Skeletal muscle satellite cell (primary cell): ENCODE measurements around the gene KRTDAP.
"Not testable (repeated sequence)": the region's sequence is repeated elsewhere in the genome, so short reads cannot be mapped to it uniquely, and the experiment has no call there.

Experiments used
- H3K27me3 ChIP-seq: 2 replicates; pipeline ENCODE4 v1.7.0; 2013; ENCODE audit warnings: low read length; ENCODE audit not compliant: control insufficient read depth, insufficient read depth
- H3K36me3 ChIP-seq: 2 replicates; pipeline ENCODE4 v1.7.0; 2013; ENCODE audit warnings: mild to moderate bottlenecking, control low read depth, low read length; ENCODE audit not compliant: insufficient read depth
- H3K4me1 ChIP-seq: 2 replicates; pipeline ENCODE4 v1.7.0; 2013; ENCODE audit warnings: low read length; ENCODE audit not compliant: control insufficient read depth, insufficient read depth
- H3K4me2 ChIP-seq: 2 replicates; pipeline ENCODE4 v1.7.0; 2013; ENCODE audit warnings: mild to moderate bottlenecking, low read length
- H3K4me3 ChIP-seq: 2 replicates; pipeline ENCODE4 v1.7.0; 2013; ENCODE audit warnings: low read length
- H3K9ac ChIP-seq: 2 replicates; pipeline ENCODE4 v1.7.0; 2013; ENCODE audit warnings: mild to moderate bottlenecking, low read depth, low read length, moderate library complexity
- H3K9me3 ChIP-seq: replicated peaks from 2 replicates; pipeline ENCODE4 v1.7.0; 2013; ENCODE audit warnings: mild to moderate bottlenecking, control low read depth, low read length

KRTDAP gene

GRCh38 chr19:35478794-35479677 is 11.2 kb downstream of the KRTDAP start:
- H3K9me3 ChIP-seq: no peaks in the 10 kb centered on the region
- H3K4me1 ChIP-seq: no peaks in the 10 kb centered on the region
- H3K9ac ChIP-seq: no peak overlapping the region
- no peak overlapping the region for H3K4me2 ChIP-seq
- H3K36me3 ChIP-seq: no peaks in the 10 kb centered on the region
- peaks cover 5% of the 10 kb centered on the region for H3K27me3 ChIP-seq
- H3K4me3 ChIP-seq: no peak overlapping the region

DNA sequence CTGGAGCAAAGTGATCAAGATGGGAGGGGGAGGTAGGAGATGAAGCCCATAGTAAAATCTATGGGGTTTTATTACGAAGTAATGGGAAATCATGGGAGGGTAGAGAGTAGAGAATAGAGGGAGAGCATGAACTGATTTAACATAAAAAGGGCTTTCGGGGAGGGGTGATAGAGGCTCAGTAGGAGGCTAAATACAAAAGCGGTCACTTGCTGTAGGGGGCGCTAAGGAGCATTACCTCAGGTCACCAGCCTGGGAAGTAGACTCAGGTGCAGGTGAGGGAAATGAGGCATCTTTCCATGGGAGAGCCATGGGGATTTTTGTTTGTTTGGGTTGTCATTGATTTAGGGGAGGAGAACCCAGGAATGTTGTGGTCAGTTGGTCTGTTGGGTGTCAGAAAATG is 14.1 kb downstream of the KRTDAP start:
- no peaks in the 10 kb centered on the region for H3K4me1 ChIP-seq
- no peaks in the 10 kb centered on the region for H3K36me3 ChIP-seq
- H3K27me3 ChIP-seq: peaks cover 5% of the 10 kb centered on the region

DNA sequence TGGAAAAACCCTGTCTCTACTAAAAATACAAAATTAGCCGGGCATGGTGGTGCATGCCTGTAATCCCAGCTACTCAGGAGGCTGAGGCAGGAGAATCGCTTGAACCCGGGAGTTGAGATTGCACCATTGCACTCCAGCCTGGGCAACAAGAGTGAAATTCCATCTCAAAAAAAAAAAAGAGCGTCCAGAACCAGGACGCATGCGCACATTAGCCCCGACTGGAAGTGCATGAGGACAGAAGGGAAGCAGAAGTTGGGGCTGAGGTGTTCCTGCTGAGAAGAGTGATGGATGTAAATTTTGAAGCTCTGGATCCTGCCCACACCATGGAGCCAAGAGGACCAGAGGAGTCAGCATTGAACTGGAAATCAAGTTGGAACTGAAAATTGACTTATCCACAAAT is 15.7 kb downstream of the KRTDAP start:
- H3K27me3 ChIP-seq, H3K4me1 ChIP-seq, H3K36me3 ChIP-seq, H3K9me3 ChIP-seq, H3K4me2 ChIP-seq, H3K4me3 ChIP-seq, H3K9ac ChIP-seq: not testable (repeated sequence)

More for the DNA sequence above, 14.1 kb downstream of the KRTDAP start:
- H3K4me3 ChIP-seq: no peak overlapping the region
- no peak overlapping the region for H3K4me2 ChIP-seq
- H3K9me3 ChIP-seq: no peaks in the 10 kb centered on the region
- H3K9ac ChIP-seq: no peak overlapping the region

DNA sequence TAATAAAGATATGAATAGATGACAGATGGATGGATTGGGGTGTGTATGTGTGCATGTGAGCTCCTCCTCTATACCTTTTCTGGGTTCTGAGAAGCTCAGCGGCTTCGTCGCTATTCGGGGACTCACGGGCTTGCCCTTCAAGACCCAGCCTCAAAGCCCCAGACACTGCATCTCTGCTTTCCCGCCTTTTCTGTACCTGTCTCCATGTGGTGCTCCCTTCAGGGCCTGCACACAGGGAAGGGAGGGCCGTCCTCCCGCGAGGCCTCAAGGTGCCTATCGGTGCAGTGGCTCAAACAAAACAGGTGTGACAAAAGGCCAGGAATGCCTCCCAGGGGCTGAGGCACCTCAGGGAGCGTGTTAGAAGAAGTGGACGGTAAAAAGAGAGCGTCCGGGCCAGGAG is 16.2 kb downstream of the KRTDAP start:
- Histone ChIP-seq H3K27me3 (no peaks in the 10 kb centered on the region), H3K9ac (no peak overlapping the region), H3K9me3 (no peaks in the 10 kb centered on the region), H3K4me2 (no peak overlapping the region), H3K4me1 (no peaks in the 10 kb centered on the region), H3K36me3 (no peaks in the 10 kb centered on the region), H3K4me3 (no peak overlapping the region)

DNA sequence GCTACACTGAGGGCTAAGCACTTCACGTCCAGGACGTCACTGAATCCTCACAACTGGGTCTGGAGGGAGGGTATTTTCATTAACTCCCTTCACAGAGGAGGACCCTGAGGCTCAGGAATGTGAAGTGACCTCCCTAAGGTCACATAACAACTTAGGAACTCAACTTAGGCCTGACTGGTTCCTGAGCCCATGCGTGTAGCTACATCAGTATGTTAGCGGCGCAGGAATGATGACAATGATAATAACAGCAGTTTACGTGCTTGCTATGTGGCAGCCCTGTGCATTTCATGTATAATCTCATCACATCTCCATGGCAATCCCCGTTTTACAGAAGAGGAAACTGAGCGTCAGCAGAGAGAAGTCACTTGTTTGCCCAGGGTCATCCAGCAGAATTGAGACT is 18.3 kb downstream of the KRTDAP start:
- H3K4me1 ChIP-seq: no peaks in the 10 kb centered on the region
- no peaks in the 10 kb centered on the region for H3K9me3 ChIP-seq
- H3K27me3 ChIP-seq: peaks cover 4% of the 10 kb centered on the region
- no peak overlapping the region for H3K4me2 ChIP-seq
- no peak overlapping the region for H3K4me3 ChIP-seq
- H3K9ac ChIP-seq: no peak overlapping the region
- H3K36me3 ChIP-seq: no peaks in the 10 kb centered on the region

DNA sequence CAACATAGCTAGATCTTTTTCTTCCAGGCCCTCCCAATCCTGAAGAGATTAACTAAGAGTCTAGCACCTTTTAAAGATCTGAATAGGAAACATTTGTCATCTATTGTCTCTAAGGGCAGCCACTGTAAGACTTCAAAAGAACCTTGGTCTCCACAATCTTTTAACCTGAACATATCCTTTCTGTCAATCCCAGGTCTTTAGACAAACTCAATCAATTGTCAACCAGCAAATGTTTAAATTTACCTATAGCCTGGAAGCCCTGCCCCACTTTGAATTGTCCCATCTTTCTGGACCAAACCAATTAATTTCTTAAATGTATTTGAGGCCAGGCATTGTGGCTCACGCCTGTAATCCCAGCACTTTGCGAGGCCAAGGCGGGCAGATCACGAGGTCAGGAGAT is 19.2 kb downstream of the KRTDAP start:
- H3K4me3 ChIP-seq, H3K9ac ChIP-seq, H3K27me3 ChIP-seq, H3K4me2 ChIP-seq, H3K9me3 ChIP-seq, H3K4me1 ChIP-seq, H3K36me3 ChIP-seq: not testable (repeated sequence)

GRCh38 chr19:35470128-35470527 is 20.1 kb downstream of the KRTDAP start:
- Histone ChIP-seq H3K4me2 (no peak overlapping the region), H3K4me1 (no peaks in the 10 kb centered on the region), H3K9me3 (no peaks in the 10 kb centered on the region), H3K9ac (no peak overlapping the region), H3K36me3 (no peaks in the 10 kb centered on the region), H3K4me3 (no peak overlapping the region), H3K27me3 (peaks cover 8% of the 10 kb centered on the region)

- Histone ChIP-seq H3K9me3 (no peaks in the 10 kb centered on the region), H3K4me1 (no peaks in the 10 kb centered on the region), H3K9ac (no peak overlapping the region), H3K4me3 (no peak overlapping the region), H3K27me3 (peaks cover 11% of the 10 kb centered on the region), H3K4me2 (no peak overlapping the region), H3K36me3 (no peaks in the 10 kb centered on the region)
Observed at GRCh38 chr19:35468637-35469036, 21.6 kb downstream of the KRTDAP start.

DNA sequence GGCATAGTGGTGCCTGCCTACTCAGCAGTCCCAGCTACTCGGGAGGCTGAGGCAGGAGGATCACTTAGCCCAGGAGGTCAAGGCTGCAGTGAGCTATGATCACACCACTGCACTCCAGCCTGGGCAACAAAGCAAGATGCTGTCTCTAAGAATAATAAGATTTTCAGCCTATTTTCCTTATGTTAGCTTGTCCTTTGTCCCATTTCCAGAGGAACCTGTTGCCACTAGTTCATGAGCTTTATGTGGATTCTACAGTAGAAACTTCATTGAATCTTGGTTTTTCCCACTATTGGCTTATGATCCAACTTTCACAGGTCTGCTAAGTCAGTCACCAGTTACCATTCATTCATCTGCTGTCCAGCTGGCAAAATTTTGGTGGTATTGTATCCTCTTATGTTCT is 24.0 kb downstream of the KRTDAP start:
- H3K4me2 ChIP-seq: no peak overlapping the region
- H3K9me3 ChIP-seq: no peaks in the 10 kb centered on the region
- H3K27me3 ChIP-seq: peaks cover 11% of the 10 kb centered on the region
- no peak overlapping the region for H3K9ac ChIP-seq
- H3K4me3 ChIP-seq: no peak overlapping the region
- no peaks in the 10 kb centered on the region for H3K36me3 ChIP-seq
- no peaks in the 10 kb centered on the region for H3K4me1 ChIP-seq

GRCh38 chr19:35462956-35463355 is 27.3 kb downstream of the KRTDAP start:
- peaks cover 15% of the 10 kb centered on the region for H3K27me3 ChIP-seq
- H3K36me3 ChIP-seq, H3K4me3 ChIP-seq, H3K4me1 ChIP-seq, H3K9me3 ChIP-seq, H3K9ac ChIP-seq, H3K4me2 ChIP-seq: not testable (repeated sequence)

DNA sequence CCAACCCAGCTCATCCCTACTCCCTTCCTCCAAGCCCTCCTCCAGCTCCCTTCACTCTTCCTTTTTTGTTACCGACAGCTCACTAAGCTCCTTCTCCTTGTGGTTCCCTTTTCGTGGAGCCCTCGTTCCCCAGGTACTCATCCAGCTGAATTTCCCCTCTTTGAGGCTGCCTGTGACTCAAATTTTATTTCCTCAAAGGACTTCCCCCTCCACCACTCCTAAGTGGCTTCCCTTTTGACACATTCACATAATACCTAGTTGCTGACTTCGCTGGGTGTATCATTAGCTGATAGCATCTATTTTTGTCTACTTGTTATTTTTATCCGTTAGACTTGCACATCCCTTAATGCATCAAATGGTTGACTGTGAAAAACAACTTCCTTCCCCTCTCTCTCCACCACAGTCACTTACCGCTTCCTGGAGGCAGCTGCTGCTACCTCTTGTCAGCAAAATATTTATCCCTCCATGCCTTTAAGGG is 27.7 kb downstream of the KRTDAP start:
- no peak overlapping the region for H3K4me3 ChIP-seq
- H3K36me3 ChIP-seq: no peaks in the 10 kb centered on the region
- no peaks in the 10 kb centered on the region for H3K9me3 ChIP-seq
- no peak overlapping the region for H3K9ac ChIP-seq
- H3K4me2 ChIP-seq: no peak overlapping the region
- no peaks in the 10 kb centered on the region for H3K4me1 ChIP-seq
- peaks cover 14% of the 10 kb centered on the region for H3K27me3 ChIP-seq

DNA sequence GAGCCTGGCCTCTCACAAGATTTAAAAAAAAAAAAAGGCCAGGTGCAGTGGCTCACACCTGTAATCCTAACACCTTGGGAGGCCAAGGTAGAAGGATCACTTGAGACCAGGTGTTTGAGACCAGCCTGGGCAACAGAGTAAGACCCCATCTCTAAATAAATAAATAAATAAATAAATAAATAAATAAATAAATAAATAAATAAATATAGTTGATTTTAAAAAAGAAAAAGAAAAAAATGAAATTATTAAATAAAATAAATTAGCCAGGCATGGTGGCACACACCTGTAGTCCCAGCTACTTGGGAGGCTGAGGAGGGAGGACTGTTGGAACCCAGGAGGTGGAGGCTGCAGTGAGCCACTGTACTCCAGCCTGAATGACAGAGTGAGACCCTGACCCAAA is 28.5 kb downstream of the KRTDAP start:
- not testable (repeated sequence) for H3K36me3 ChIP-seq, H3K4me3 ChIP-seq, H3K9ac ChIP-seq, H3K4me1 ChIP-seq, H3K4me2 ChIP-seq, H3K9me3 ChIP-seq
- H3K27me3 ChIP-seq: peaks cover 21% of the 10 kb centered on the region
